HG03558 (cell line): ENCODE measurements around the gene BPIFB2.
"Not testable (repeated sequence)": the region's sequence is repeated elsewhere in the genome, so short reads cannot be mapped to it uniquely, and the experiment has no call there.

ENCODE experiments used
- ATAC-seq: cut with Tn5 transposase; IDR thresholded peaks from one replicate; pipeline ENCODE4 v1.9.1; 2021; ENCODE audit warnings: moderate number of reproducible peaks; ENCODE audit not compliant: unreplicated experiment; ENCODE audit errors: extremely low read depth

BPIFB2 gene

DNA sequence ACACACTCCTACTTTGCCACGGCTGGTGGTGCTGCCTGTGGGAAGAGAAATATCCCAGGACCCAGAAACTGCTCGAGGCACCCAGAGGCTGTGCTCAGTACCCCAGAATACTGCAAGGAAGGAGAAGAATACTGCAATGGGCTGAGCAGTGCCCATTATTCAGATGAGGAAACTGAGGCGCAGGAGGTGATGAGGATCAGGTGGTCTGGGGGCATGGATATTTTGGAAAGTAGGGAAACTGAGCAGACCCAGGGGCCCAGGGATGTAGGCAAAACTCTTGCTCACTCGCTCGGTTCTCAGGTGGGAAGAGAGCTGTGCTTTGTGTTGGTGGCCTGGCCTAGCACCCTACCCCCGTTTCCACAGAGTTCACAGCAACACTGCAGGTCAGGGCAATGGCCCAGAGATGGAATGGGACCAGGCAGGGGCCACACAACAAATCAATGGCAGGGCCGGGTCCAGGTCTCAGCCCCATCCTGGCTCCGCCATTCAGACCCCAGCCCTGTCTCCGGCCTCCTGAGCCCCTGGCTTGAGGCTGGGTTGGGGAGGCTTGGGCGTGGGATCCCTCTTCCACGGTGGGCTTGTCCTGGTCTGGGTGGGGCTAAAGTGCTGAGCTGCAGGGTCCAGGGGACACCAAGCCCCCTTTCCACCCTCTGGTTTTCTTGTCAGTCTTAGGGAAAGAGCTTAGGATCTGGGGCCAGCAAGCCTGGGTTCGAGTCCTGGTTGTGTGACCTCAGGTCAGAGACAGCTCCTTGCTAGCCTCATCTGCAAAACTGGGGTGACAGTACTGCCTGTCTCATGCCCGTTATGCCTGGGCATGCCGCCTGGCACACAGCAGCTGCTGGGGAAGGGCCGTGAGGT is 37.2 kb upstream of the BPIFB2 start:
- no peak for ATAC-seq

DNA sequence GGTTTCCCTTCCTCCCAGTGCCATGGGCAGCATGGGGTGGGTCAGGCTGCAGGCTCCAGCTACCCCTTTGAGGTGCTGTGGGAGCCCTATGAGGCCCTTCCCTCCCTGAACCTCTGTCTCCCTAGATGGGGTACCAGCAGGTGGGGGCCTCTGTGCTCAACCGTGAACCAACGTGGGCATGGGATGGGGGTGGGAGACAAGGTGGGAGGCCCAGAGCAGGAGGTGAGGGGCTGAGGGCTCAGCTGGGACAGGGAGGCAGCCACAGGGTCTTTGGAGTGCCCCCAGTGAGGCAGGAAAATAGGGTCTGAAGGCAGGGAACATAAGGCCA is 36.6 kb upstream of the BPIFB2 start:
- no peak for ATAC-seq

DNA sequence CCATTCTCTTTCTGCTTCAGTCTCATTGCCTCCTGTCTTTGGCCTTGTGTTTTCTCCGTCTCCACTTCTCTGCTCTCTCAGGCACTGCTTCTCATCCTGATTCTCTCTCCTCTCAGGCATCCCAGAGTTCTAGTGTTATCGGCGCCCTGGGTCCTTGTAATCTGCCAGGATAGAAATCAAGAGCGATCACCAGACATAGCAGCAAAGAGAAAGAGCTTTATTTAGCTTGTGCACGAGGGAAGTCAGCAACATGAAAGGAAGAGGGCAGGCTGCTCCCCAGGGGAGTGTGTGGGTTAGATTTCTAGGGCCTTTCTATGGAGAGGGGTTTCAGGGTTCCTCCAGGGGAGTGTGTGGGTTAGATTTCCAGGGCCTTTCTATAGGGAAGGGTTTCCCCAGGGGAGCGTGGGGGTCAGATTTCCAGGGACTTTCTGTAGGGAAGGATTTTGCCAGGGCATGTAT is 35.8 kb upstream of the BPIFB2 start:
- ATAC-seq: no peak

DNA sequence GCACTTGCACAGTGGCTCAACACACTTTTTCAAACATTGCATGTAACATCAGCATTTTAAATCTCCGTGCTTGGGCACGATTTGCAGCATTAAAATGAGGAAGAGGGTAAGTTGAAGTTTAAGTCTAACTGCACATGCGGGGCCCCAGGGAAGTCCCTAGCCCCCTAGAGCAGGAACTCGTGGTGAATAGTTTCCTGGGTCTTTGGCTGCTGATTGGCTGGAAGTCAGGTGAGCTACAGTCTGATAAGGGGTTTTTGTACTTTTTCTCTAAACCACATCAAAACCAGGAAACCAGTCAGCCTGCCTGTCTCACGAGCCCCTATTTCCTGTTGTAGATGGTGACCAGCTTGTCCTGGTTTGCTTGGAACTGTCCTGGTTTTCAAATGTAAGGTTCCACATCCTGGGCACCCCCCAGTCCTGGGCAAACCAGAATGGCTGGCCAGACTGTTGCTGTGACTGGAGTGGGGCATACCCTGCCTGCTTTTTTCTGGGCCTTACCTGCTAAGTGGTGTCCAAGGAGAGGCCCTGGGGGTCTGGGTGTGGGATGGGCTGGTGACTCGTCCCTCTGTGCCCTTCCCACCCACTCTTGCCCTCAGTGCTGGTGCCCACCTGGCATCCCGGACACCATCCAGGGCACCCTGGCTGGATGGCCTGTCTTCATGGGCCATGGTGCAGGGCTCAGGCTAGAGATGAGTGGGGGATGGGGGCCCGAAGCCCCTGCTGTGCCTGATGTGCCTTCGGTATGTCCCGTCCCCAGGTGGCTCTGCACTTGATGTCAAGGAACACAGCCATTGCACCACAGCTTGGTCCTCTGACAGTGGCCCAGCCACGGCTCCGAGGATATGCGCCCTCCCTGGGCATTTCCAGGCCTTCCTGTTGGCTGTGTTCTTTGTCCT is 35.1 kb upstream of the BPIFB2 start:
- ATAC-seq: peak; percentile 80

DNA sequence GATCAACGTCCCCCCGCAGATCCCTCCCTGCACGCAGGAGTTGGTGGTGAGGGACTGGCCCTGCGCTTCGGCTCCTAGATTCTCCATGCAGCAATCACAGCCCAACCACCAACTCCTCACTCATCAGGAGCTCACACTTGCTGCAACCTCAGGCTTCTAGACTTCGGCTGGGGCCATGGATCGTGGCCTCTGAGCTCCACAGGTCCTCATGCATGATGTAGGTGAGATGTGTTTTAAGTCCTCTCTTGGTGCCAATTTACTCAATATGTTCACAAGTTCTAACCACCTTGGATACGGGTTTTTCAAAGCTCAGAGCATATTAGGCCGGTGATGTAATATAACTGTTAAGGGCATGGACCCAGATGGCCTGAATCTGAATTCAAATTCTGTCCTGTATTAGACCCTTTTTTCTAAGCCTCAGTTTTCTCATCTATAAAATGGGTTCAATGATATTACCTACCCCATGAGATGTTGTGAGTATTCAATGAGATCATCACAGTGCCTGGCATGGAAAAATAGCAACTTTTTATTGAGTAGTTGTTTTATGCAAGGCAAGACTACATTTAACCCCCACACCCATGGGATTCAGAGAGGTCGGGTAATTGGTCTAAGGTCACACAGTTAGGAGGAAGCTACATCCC is 34.3 kb upstream of the BPIFB2 start:
- no peak for ATAC-seq

DNA sequence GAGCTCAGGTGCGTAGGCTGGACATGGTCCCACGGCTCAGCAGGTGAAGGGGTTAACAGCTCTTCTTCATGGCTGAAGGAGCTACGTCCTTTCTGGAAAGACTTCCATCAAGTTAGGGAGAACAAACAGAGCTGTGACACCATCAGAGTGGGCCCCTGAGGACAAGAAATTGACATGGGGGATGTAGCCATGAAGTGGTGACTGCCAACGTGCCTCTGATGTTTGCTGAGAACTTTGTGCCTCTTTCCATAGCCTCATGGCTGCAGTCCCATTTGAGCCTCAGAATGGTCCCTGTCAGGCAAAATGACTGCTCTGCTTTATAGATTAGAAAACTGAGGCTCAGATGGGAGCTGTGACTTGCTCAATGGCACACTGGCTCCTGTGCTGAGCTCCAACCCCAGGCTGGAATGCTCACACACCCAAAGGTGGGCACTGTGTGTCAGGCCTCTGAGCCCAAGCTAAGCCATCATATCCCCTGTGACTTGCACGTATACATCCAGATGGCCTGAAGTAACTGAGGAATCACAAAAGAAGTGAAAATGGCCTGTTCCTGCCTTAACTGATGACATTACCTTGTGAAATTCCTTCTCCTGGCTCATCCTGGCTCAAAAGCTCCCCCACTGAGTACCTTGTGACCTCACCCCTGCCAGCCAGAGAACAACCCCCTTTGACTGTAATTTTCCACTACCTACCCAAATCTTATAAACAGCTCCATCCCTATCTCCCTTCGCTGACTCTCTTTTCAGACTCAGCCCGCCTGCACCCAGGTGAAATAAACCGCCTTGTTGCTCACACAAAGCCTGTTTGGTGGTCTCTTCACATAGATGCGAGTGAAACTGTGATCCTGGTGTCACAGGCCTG is 33.1 kb upstream of the BPIFB2 start:
- not testable (repeated sequence) for ATAC-seq

DNA sequence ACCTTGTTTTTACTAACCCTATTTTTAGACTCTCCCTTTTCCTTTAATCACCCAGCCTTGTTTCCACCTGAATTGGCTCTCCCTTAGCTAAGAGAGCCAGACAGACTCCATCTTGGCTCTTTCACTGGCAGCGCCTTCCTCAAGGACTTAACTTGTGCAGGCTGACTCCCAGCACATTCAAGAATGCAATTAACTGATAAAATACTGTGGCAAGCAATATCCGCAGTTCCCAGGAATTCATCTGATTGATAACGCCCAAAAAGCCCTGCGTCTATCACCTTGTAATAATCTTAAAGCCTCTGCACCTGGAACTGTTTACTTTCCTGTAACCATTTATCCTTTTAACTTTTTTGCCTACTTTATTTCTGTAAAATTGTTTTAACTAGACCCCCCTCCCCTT is 32.4 kb upstream of the BPIFB2 start:
- ATAC-seq: not testable (repeated sequence)

DNA sequence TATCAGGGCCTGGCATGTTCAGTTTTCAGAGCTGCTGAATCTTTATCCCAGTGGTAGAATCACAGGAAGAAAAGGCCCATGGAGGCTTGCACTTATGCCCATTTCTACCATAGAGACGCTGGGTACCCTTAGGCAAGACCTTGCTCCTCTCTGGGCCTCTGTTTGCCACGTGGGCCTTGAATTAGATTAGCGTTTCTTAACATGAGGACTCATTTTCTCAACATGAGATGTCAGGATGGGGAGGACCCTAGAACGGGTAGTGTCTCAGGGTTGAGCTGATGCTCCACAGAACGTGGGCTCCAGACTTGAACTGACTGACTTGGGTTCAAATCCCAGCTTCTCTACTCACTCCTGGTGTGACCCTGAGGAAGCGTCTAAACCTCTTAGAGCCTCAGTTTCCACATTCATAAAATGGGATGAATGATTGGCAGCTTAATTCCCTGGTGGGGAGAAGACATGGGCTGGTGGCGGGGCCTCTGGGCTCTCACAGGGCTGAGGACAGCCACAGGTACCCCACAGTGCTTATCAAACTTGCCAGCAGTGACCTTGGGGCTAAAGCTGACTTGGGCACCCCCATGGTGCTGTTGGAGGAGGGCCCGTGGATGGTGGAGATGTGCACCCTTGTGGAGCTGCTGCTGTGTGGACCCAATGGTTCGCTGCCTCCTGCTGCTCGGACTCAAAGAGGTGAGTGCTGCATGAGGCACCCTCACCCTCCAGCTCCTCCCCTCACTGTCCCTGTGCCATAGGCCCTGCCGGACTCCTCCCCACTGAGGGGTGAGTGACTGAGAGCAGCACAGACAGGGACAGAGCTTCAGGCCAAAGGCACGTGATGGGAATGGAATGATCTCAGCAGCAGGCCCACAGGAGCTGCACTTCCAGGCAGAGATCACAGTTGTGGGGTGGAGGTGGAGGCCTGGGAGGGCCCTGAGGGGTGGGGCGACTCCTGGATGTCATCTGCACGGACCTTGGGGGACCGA is 31.5 kb upstream of the BPIFB2 start:
- ATAC-seq: no peak

DNA sequence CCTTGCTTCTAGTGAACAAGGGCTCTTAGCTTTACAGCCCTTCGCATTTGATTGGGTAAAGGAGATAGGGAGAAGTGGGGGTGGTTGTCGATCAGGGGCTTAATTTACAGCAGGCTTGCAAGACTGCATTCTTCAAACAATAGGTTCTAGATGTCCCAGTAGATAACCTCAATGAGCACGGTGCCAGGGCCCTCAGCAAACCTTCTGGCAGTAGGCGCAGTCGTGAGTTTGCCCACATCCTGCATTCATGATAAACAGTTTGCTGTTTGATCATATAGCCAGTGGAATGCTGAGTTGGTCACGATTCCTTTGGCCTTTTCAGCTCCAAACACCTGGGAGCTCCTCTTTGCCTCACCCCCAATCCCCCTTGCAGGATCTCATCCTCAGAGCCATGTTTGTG is 30.8 kb upstream of the BPIFB2 start:
- no peak for ATAC-seq

DNA sequence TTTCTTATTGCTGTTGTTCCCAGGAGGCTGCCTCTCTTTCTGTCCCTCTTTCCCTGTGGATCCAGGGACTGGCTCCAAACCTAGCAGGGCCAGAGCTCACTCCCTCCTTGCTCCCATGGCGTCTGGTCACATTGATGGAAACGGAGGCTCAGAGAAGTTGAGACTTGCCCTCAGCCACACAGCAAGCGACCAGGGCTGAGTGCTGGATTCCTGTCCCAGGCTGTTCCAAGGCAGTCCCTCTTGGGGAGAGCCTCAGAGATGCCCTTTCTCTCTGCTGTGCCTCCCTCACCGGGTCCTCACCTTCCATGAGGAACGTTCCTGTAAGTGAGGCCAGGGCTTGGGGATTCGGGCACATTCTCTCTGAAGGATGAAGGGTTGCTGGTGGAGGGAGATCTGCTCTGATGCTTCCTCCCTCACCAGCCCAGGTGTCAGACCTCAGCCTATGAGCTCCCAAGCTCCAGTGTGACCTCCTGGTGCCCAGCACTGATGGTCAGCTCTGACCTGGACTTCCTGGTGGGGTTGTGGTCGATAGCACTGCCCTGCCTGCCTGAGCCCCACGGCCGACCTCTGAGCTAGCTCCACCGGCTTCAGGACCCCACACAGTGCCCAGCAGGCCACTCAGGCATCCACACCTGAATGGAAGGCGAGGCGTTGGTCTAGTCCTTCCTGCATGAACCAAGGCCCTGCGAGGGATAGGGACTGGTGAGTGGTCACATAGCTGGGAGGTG is 30.1 kb upstream of the BPIFB2 start:
- ATAC-seq: no peak

DNA sequence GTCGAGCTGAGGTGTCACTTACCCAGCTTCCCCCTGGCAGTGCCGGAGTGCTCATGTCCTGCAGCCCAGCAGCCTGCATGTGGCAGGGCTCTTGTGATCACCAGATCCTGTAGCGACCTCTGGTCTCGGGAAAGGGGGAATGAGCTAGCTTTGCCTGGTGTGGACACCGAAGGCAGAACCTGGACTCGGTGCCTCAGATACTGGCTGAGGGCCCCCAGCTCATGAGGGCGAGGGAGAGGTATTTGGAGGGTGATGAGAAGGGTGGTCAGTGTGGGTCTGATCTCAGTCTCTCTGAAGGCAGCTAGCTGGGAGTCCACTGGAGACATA is 29.5 kb upstream of the BPIFB2 start:
- no peak for ATAC-seq

DNA sequence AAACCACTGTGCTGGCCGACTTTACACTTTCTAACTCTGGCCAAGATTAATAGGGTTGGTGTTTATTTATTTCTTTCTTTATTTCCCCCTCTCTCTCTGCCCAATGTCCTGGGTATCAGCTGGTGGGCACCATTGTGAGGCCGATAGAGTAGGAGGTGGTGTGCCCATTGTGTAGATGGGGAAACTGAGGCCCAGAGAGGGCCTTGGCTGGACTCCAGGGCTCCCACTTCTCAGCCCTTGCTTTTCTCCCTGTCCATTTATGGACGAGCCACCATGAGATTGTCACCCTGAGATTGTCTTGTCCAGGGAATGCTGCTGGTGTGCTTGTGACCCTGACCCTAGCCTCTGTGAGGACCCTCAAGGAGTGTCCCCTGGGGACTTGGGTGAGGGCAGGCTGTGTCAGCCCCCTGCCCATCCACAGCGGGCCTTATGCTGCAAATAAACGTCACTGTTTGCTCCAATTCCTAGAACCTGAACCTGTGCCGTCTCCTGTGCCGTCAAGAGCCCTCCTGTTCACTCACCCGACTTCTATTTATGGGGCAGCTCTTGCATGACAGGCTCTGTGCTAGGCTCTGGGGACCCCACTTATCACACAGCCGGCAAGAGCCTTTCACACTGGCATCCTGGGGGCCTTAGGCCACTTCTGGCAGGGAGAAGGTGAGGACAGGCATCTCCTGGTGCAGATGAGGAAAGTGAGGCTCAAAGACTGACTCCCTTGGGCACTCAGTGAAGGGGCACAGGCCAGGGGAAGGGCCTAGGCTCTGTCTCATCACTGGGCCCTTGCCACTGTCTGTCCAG is 28.1 kb upstream of the BPIFB2 start:
- ATAC-seq: no peak

DNA sequence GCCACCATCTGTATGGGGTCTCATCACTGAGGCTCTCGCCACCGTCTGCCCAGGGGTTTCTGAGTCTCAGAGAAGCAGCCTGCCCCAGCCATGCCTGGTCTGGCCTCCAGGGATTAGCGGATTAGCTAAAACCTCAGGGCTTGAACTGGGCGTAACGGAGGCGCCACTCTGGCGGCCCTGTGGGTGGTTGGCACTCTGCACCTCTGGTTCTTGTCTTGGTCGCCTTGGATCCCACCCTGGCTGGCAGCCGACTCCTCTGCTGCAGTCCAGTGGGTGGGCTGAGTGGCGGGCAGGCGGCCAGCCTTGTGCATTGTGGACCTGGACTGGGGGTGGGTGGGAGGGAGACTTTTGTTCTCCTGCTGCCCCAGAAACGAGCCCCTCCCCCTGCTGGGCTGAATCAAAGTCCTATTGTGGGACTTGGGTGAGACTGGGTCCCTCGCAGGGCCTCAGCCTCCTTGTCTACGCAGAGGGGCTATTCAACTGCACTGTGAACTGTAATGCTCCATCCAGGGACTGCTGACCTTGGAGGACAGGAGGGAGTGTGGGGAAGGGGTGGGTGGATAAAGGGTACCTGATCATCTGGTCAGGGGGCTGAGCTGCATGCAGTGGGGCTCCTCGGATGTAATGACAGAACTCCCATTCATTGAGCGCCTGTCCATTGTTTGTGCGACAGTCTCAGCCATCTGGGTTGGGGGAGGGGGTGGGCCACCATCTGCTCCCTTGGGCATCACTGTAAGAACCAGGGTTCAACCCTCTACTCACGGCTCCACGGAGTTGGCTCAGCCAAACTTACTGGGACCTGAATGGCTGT is 27.2 kb upstream of the BPIFB2 start:
- ATAC-seq: no peak

DNA sequence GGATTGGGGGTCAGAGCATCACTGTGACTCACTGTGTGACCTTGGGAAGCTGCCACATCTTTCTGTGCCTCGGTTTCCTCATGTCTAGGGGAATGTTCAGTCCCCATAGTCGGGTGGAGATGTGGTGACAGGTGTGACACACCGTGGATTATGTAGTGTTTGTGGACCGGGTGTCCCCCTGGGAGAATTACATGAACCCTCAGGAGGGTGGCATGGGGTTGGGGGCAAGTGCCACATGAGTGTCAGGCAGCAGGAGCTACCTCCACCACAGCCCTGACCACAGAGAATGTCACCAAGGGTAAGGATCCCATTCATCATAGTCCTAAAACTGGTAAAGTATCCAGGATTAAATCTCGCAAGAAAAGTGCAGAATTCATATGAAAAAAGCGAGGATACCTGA is 26.5 kb upstream of the BPIFB2 start:
- ATAC-seq: no peak

DNA sequence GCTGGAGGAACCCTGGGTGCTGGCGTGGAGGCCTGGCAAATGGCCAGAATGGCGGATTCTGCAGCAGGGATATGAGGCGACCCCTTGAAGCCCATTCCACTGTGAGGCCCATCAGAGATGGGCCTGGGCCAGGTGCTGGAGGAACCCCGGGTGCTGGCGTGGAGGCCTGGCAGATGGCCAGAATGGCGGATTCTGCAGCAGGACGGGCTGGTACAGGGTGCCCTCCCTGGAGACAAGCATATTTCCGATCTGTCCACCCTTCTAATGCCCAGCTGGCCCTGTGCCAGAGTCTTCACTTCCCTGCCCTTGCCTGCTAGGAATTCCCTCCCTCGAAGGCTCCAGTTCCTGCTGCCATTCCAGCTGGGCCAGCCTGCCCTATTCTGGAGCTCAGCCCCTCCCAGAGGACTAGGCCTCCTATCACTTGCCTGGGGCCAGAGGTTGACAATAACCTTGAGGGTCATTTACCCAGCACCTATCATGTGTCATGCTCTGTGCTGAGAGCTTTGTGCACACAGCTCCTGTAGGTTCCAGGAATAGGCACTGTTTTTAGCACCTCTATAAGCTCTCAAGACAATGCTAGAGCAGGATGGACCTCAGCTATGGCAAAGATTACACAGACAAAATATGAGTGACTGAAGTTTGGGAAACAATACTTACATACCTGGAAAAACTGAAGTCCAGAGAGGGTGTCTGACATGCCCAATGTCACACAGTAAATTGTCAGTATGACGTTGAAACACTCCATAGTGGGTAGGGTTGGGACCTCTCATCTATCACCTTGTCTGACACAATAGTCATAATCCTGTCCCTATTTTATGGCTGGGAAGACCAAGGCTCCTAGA is 24.7 kb upstream of the BPIFB2 start:
- ATAC-seq: no peak
